ENCODE results near the gene HADH.
"Not testable (repeated sequence)": the region's sequence is repeated elsewhere in the genome, so short reads cannot be mapped to it uniquely, and the experiment has no call there.

Gene HADH

DNA sequence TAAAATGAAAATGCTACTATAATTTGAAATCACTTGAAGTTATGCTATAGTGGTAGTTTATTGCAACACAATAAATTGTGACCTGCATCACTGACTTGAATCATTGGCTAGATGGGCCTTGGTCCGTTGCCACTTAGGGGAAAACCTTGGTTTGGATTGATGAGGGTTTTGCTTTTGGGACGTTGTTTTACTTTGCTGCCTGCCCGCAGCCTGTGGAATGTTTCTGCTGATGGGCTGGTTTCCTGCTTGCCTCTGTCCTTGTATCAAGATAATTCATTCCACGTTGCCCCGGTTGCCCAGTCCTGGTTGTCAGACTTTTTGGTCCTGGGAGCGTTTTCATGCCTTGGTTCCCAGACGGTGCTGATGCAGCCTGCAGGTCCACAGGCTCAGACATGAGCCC lies 18.3 kb downstream of the HADH start:
- POLR2A ChIA-PET: no interaction called here
- TF ChIP-seq TCF7L2 (IDR thresholded peaks at IDR 0.05; ENCODE audit: borderline replicate concordance, low read depth, low read length): no peak
- TF ChIP-seq ZFHX2 (tag by site-specific recombination; conservative IDR thresholded peaks at IDR 0.05): no peak
- TF ChIP-seq ZNF423 (tag by site-specific recombination; IDR thresholded peaks at IDR 0.05): no peak
- no peak for TF ChIP-seq ZNF146 (tag by site-specific recombination; IDR thresholded peaks at IDR 0.05)
- peaks cover 7 to 33% of the 10 kb centered on the region in 2 experiments; a peak in 2 of 3 replicates for H3K36me3 ChIP-seq (ENCODE audit: control insufficient read depth in 2 of 2, insufficient read depth in 1 of 2, low read length in 2 of 2)
- CTCF ChIA-PET: no interaction called here
- no peak overlapping the region for H3K4me3 ChIP-seq (ENCODE audit: low read depth, low read length)
- H3K27ac ChIP-seq (ENCODE audit: extremely low read depth, low read depth, low read length): no peak overlapping the region
- H3K9me3 ChIP-seq (ENCODE audit: control insufficient read depth, insufficient read depth, low read depth, low read length): no peaks in the 10 kb centered on the region
- H3K4me1 ChIP-seq (ENCODE audit: control insufficient read depth, insufficient read depth, low read length): no peaks in the 10 kb centered on the region

DNA sequence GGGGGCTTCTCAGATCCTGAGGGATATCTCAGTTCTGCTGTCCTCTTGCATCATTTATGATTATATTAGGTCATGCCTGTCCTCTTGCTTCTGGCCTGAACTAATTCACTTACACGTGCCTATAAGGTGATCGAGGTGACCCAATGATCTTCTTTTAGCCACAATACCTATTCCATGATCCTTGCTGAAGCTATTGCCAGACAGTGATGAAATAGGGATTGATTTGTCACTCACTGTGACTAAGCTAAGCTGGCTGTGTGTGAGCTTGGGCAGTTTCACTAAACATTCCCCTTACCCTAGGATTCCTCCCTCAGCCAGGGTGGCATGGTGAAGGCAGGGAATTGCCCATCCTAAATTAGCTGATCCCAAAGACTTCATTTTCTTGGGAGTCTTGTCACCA lies 19.0 kb downstream of the HADH start:
- Histone ChIP-seq H3K36me3 (ENCODE audit: control insufficient read depth in 2 of 2, insufficient read depth in 1 of 2, low read length in 2 of 2) (peaks cover 7 to 34% of the 10 kb centered on the region in 2 experiments; a peak in 2 of 3 replicates), H3K9me3 (ENCODE audit: control insufficient read depth, insufficient read depth, low read depth, low read length) (no peaks in the 10 kb centered on the region), H3K4me3 (ENCODE audit: low read depth, low read length) (no peak overlapping the region), H3K4me1 (ENCODE audit: control insufficient read depth, insufficient read depth, low read length) (no peaks in the 10 kb centered on the region), H3K27ac (ENCODE audit: extremely low read depth, low read depth, low read length) (no peak overlapping the region)
- POLR2A ChIA-PET: no interaction called here
- TF ChIP-seq SALL2 (tag by site-specific recombination; IDR thresholded peaks at IDR 0.05; ENCODE audit: borderline replicate concordance): no peak
- no peak for TF ChIP-seq SP7 (tag by site-specific recombination; IDR thresholded peaks at IDR 0.05)
- no peak for TF ChIP-seq ZNF433 (tag by site-specific recombination; IDR thresholded peaks at IDR 0.05; ENCODE audit: low read depth)
- TF ChIP-seq ZNF24 (tag by site-specific recombination; IDR thresholded peaks at IDR 0.05): no peak
- no peak for TF ChIP-seq TCF7L2 (IDR thresholded peaks at IDR 0.05; ENCODE audit: borderline replicate concordance, low read depth, low read length)
- no peak for TF ChIP-seq ZNF248 (tag by site-specific recombination; IDR thresholded peaks at IDR 0.05)
- no peak for TF ChIP-seq ZNF521 (tag by site-specific recombination; IDR thresholded peaks at IDR 0.05)
- no peak for TF ChIP-seq ZNF202 (tag by site-specific recombination; IDR thresholded peaks at IDR 0.05; ENCODE audit: borderline replicate concordance)
- CTCF ChIA-PET: interaction anchor here (1.1 kb wide), 1 partner anchor 10 kb away, joined by 5 read pairs; no protein-coding TSS in a partner anchor

DNA sequence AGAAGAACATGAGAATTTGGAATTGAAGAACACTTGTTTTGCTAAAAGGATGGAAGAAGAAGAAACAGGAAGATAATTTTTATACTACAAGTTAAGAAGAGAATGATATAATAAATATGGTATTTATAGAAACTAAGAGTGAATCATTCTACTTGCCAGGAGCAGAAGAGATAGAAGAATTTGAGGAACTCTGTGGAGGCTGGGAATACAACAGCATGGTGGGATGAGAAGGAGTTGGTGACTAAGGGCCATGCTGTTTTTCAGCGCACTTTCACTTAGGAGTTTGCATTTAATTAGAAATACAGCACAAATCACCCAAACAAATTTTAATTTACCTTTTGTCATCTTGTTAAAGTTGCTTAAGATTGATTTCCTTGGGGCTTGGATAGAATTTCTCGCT lies 20.5 kb downstream of the HADH start:
- ChIA-PET POLR2A (no interaction called here), CTCF (interaction anchor here (0.7 kb wide), 1 partner anchor 260 kb away, joined by 3 read pairs; no protein-coding TSS in a partner anchor)
- H3K27ac ChIP-seq (ENCODE audit: extremely low read depth, low read depth, low read length): no peak overlapping the region
- H3K9me3 ChIP-seq (ENCODE audit: control insufficient read depth, insufficient read depth, low read depth, low read length): no peaks in the 10 kb centered on the region
- no peak for TF ChIP-seq OSR2 (tag by site-specific recombination; IDR thresholded peaks at IDR 0.05)
- TF ChIP-seq KLF1 (tag by site-specific recombination; IDR thresholded peaks at IDR 0.05): no peak
- TF ChIP-seq SETDB1 (IDR thresholded peaks at IDR 0.05; ENCODE audit: insufficient read length, low read length): no peak
- no peak for TF ChIP-seq KLF9 (tag by site-specific recombination; IDR thresholded peaks at IDR 0.05; ENCODE audit: low read depth)
- TF ChIP-seq SALL2 (tag by site-specific recombination; IDR thresholded peaks at IDR 0.05; ENCODE audit: borderline replicate concordance): no peak
- TF ChIP-seq ZNF37A (tag by site-specific recombination; IDR thresholded peaks at IDR 0.05): no peak
- no peak for TF ChIP-seq ZNF239 (tag by site-specific recombination; IDR thresholded peaks at IDR 0.05)
- TF ChIP-seq ZNF629 (tag by site-specific recombination; IDR thresholded peaks at IDR 0.05): no peak
- no peak overlapping the region for H3K4me3 ChIP-seq (ENCODE audit: low read depth, low read length)
- H3K4me1 ChIP-seq (ENCODE audit: control insufficient read depth, insufficient read depth, low read length): no peaks in the 10 kb centered on the region
- peaks cover 7 to 48% of the 10 kb centered on the region in 2 experiments; a peak in 2 of 3 replicates for H3K36me3 ChIP-seq (ENCODE audit: control insufficient read depth in 2 of 2, insufficient read depth in 1 of 2, low read length in 2 of 2)

DNA sequence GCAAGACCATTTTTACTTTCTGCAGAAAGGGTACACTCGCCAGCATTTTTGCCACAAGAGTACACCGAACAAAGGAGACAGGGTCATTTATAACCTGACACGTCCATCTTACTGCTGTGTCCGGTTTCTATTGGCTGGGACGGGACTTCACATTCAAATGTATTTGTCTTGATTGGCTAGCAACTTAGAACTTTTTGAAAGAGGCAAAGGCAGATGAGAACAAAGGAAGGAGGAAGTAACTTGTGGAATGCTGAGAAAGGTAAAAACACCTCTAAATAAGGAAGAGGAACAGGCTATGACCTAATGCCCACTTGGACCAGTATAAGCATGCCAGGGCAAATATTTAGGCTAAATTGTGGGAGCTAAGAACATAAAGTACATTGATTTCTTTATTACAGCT lies 22.7 kb downstream of the HADH start:
- peaks cover 7 to 69% of the 10 kb centered on the region in 2 experiments; a peak in 2 of 3 replicates for H3K36me3 ChIP-seq (ENCODE audit: control insufficient read depth in 2 of 2, insufficient read depth in 1 of 2, low read length in 2 of 2)
- H3K9me3 ChIP-seq (ENCODE audit: control insufficient read depth, insufficient read depth, low read depth, low read length); CTCF ChIA-PET; H3K4me3 ChIP-seq (ENCODE audit: low read depth, low read length); H3K27ac ChIP-seq (ENCODE audit: extremely low read depth, low read depth, low read length); POLR2A ChIA-PET; H3K4me1 ChIP-seq (ENCODE audit: control insufficient read depth, insufficient read depth, low read length): not testable (repeated sequence)
